Testis (tissue), 2 donors: ENCODE results near the gene HES5.

Experiments used
- POLR2A ChIP-seq: fragments of 450-650 bp; IDR thresholded peaks from one replicate; pipeline ENCODE4 v1.6.1; 2017; ENCODE audit warnings: antibody characterized with exemption, mild to moderate bottlenecking, moderate library complexity
- TF ChIP-seq, protein P1 (sequence below), 3 experiments: fragments of 450-650 bp in 2 of 3; fragments of 200-600 bp in 1 of 3; sonication (generic) in 1 of 3; IDR thresholded peaks; one replicate each; pipeline ENCODE4 v1.5.1; 2016 to 2019; ENCODE audit warnings: antibody characterized with exemption in 3 of 3, mild to moderate bottlenecking in 2 of 3, moderate library complexity in 1 of 3

DNA sequence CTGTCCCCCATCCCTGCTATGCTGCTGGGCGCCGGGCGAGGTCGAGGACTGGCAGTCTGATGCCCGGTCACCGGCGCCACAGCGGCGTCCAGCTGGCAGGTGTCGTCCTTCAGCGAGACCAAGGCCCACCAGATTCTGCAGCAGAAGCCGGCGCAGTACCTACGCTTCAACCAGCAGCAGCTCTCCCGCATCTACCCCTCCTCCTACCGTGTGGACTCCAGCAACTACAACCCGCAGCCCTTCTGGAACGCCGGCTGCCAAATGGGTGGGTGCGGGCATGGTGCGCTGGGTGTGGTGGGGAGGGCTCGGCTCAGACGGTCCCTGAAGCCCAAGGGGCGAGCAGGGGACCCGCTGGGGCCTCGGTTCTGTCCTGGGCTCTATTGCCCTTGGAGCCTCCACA, 33.3 kb downstream of the HES5 start:
- TF ChIP-seq, protein P1, sequence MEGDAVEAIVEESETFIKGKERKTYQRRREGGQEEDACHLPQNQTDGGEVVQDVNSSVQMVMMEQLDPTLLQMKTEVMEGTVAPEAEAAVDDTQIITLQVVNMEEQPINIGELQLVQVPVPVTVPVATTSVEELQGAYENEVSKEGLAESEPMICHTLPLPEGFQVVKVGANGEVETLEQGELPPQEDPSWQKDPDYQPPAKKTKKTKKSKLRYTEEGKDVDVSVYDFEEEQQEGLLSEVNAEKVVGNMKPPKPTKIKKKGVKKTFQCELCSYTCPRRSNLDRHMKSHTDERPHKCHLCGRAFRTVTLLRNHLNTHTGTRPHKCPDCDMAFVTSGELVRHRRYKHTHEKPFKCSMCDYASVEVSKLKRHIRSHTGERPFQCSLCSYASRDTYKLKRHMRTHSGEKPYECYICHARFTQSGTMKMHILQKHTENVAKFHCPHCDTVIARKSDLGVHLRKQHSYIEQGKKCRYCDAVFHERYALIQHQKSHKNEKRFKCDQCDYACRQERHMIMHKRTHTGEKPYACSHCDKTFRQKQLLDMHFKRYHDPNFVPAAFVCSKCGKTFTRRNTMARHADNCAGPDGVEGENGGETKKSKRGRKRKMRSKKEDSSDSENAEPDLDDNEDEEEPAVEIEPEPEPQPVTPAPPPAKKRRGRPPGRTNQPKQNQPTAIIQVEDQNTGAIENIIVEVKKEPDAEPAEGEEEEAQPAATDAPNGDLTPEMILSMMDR (IDR thresholded peaks at IDR 0.05), result no peak
- no peak for TF ChIP-seq POLR2A
